HAP-1 (cell line): Measurements from ENCODE around the gene RPL32.
A peak's percentile ranks its signal among the peaks of the same experiment; 100 is the strongest.

Experiments used
- DNase-seq, 2 experiments: peaks; one replicate each; pipeline ENCODE4 v3.0.0-alpha.2; 2016 to 2020; ENCODE audit warnings: low spot score in 2 of 2
- H3K27me3 ChIP-seq: fragments of 250-450 bp; sonication (Bioruptor Pico); 2 replicates; pipeline ENCODE4 v1.5.1; 2020; ENCODE audit warnings: low read depth, mild to moderate bottlenecking, moderate library complexity
- H3K36me3 ChIP-seq: fragments of 250-450 bp; sonication (Bioruptor Pico); replicated peaks from 2 replicates; pipeline ENCODE4 v1.5.1; 2020; ENCODE audit warnings: mild to moderate bottlenecking
- H3K4me1 ChIP-seq: fragments of 250-450 bp; sonication (Bioruptor Pico); 2 replicates; pipeline ENCODE4 v1.5.1; 2020; ENCODE audit warnings: mild to moderate bottlenecking
- H3K4me3 ChIP-seq: fragments of 250-450 bp; sonication (Bioruptor Pico); 2 replicates; pipeline ENCODE4 v1.5.1; 2020; ENCODE audit warnings: mild to moderate bottlenecking, moderate library complexity
- H3K9me3 ChIP-seq: fragments of 250-450 bp; sonication (Bioruptor Pico); 2 replicates; pipeline ENCODE4 v1.5.1; 2020; ENCODE audit warnings: mild to moderate bottlenecking, moderate library complexity
- in situ Hi-C: fragments of 300-500 bp; cut with MboI; formaldehyde crosslinking; loops from 3 replicates; pipeline ENCODE4 v1.14.3; 2020; ENCODE audit warnings: low sequenced_read_pairs, inconsistent platforms, mixed read lengths

Gene RPL32

GRCh38 chr3:12833222-12834161 is 7.9 kb downstream of the RPL32 start:
- H3K27me3 ChIP-seq: no peaks in the 10 kb centered on the region
- DNase-seq: peak in 1 of 2 experiments; percentile 15
- no peak overlapping the region for H3K4me3 ChIP-seq
- in situ Hi-C loops: no loop called here
- peaks cover 90% of the 10 kb centered on the region for H3K36me3 ChIP-seq
- H3K9me3 ChIP-seq: no peaks in the 10 kb centered on the region
- peaks cover 5% of the 10 kb centered on the region for H3K4me1 ChIP-seq

DNA sequence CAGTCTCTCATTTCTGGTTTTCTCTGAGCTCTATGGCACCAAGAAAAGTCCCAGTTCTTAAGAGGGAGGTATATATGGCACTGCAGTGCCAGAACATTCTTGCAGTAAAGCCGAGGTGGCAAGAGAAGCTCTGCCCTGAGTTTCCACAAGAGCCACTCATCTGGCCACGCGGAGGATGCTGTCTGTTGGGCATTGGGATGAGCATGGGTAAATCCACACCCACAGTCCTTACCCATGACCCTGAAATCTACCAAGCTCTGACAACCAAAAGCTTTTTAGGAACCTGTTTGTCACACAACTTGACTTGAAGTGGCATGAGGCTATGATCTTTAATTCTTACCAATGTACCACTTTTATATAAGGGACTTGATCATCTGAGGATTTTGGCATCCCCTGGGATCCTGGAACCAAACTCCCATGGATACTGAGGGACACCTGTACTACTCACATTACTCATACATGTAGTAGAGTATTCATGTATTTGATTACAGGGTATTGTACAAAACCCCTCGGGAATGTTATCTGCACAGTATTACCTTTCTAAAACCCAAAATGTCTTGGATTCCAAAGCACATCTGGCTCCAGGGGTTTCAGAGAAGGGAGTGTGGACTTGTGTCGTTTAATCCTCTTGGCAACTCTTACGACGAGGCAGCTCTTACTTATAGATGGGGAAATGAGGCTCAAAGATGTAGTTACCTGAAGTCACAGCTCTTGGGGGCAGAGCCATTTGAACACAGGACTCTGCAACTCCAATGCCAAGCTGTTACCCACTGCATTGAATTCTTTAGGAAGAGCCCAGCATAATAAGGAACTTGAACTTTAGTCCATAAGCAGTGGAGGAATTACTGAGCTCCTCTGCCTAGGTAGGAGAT is 8.8 kb downstream of the RPL32 start:
- H3K4me1 ChIP-seq: no peaks in the 10 kb centered on the region; the same call in 1 of the 2 replicates
- no peak for DNase-seq
- in situ Hi-C loops: no loop called here
- H3K9me3 ChIP-seq: no peaks in the 10 kb centered on the region
- H3K27me3 ChIP-seq: no peaks in the 10 kb centered on the region
- peaks cover 81% of the 10 kb centered on the region for H3K36me3 ChIP-seq
- H3K4me3 ChIP-seq: no peak overlapping the region

DNA sequence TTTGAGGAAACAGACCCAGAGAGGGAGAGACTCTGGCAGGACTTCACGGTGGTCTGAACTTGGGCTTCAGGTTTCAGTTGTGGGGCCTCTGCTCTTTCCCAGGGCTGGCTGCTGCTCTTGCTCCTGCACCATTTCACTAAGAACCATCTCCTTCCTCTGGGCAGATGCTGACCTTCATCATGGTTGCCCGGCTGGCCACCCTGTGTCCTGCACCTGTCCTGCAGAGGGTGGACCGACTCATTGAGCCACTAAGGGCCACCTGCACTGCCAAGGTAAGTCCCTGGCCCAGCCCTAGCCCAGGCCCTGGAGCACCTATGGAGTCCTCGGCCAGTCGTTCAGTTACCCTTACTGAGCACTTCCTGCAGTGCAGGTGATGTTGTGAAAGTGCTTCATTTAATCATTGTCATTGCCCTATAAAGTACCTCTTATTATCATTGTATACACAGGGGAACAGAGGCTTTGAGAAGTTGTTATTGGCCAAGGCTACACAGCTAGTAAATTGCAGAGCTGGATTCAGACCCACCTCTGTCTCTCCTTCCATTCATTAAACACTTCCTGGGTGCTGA is 10.0 kb downstream of the RPL32 start:
- Histone ChIP-seq H3K36me3 (peaks cover 74% of the 10 kb centered on the region), H3K4me1 (no peaks in the 10 kb centered on the region), H3K9me3 (no peaks in the 10 kb centered on the region), H3K27me3 (no peaks in the 10 kb centered on the region), H3K4me3 (no peak overlapping the region)
- no peak for DNase-seq
- in situ Hi-C loops: no loop called here

DNA sequence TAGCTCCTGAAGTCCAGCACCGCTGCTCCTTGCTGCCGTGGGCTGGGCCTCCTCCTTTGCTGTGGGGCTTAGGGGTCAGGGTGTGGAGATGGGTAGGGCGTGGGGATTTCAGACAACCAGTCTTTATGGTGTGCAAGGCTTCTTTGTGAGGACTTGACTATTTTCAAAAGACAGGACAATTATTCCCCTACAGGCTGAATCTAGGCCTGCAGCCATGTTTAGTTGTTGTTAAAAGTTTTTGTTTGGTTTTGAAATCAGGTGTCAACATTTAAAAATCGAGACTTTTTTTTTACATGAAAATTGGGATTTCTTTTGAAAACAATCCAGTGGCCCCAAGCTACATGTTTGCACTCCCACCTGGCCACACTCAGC is 10.6 kb downstream of the RPL32 start:
- peak in 1 of 2 experiments; percentile 10 for DNase-seq

DNA sequence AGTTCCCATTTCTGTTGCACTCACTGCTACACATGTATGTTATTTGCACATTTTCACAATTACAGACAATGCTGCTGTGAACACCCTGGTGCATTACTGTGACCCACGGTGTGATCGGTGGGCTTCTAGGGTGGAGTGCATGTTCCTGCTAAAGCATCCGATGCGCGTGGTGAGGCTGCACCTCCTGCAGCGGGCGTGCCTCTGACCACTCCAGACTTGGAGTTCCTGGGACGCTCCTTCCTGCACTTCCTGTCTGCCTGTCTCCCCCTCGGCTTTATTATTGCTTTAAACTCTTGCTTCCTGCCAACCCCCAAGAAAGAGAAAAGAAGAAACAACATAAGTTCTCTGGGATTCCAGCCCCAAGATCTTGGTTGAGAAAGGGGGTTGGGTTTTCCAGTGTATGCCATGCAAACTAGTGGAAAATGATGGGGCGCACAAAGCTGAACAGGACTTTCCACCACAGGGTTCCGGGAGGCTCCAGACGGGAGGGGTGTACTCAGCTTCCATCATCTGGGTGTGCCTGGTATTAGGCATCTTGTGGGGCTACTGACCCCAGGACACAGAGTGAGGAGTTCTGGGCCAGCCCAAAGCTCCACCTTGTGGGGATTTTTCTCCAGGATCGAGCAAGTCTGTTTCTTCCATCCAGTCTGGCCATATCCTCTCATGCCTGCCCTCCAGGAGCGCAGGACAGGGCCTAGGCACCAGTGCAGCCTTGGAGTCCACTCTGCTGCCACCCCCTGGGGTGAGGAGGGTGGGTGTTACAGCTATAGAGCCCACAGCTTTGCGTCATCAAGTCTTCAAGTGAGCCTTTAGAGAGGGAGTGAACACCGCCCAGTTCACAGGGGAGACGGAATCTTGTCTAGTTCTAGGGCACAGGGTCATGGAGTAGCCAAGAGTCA is 11.2 kb downstream of the RPL32 start:
- in situ Hi-C loops: no loop called here
- Histone ChIP-seq H3K4me3 (no peak overlapping the region), H3K36me3 (peaks cover 64% of the 10 kb centered on the region)

More for the DNA sequence above, 10.6 kb downstream of the RPL32 start:
- no peaks in the 10 kb centered on the region for H3K9me3 ChIP-seq
- H3K4me1 ChIP-seq: no peaks in the 10 kb centered on the region
- H3K27me3 ChIP-seq: no peaks in the 10 kb centered on the region
- peaks cover 67% of the 10 kb centered on the region for H3K36me3 ChIP-seq
- no peak overlapping the region for H3K4me3 ChIP-seq
- in situ Hi-C loops: no loop called here

GRCh38 chr3:12829404-12829803 is 12.0 kb downstream of the RPL32 start:
- in situ Hi-C loops: no loop called here
- no peak for DNase-seq

More for the DNA sequence above, 11.2 kb downstream of the RPL32 start:
- Histone ChIP-seq H3K4me1 (no peaks in the 10 kb centered on the region), H3K27me3 (no peaks in the 10 kb centered on the region), H3K9me3 (no peaks in the 10 kb centered on the region)
- no peak for DNase-seq

GRCh38 chr3:12828751-12829150 is 12.6 kb downstream of the RPL32 start:
- H3K4me3 ChIP-seq: no peak overlapping the region
- H3K9me3 ChIP-seq: no peaks in the 10 kb centered on the region
- no peak for DNase-seq
- no peaks in the 10 kb centered on the region for H3K4me1 ChIP-seq
- H3K36me3 ChIP-seq: peaks cover 50% of the 10 kb centered on the region
- H3K27me3 ChIP-seq: no peaks in the 10 kb centered on the region
- in situ Hi-C loops: no loop called here

More at GRCh38 chr3:12829404-12829803, 12.0 kb downstream of the RPL32 start:
- no peak overlapping the region for H3K4me3 ChIP-seq
- no peaks in the 10 kb centered on the region for H3K27me3 ChIP-seq
- no peaks in the 10 kb centered on the region for H3K4me1 ChIP-seq
- H3K36me3 ChIP-seq: peaks cover 56% of the 10 kb centered on the region
- H3K9me3 ChIP-seq: no peaks in the 10 kb centered on the region

GRCh38 chr3:12825156-12825555 is 16.2 kb downstream of the RPL32 start:
- peaks cover 19% of the 10 kb centered on the region for H3K36me3 ChIP-seq
- in situ Hi-C loops: no loop called here
- no peaks in the 10 kb centered on the region for H3K9me3 ChIP-seq
- H3K4me1 ChIP-seq: no peaks in the 10 kb centered on the region
- no peaks in the 10 kb centered on the region for H3K27me3 ChIP-seq
- no peak overlapping the region for H3K4me3 ChIP-seq
- no peak for DNase-seq

GRCh38 chr3:12824299-12824698 is 17.1 kb downstream of the RPL32 start:
- Histone ChIP-seq H3K4me1 (no peaks in the 10 kb centered on the region), H3K36me3 (peaks cover 15% of the 10 kb centered on the region), H3K9me3 (no peaks in the 10 kb centered on the region), H3K4me3 (no peak overlapping the region), H3K27me3 (no peaks in the 10 kb centered on the region)
- in situ Hi-C loops: no loop called here
- no peak for DNase-seq

DNA sequence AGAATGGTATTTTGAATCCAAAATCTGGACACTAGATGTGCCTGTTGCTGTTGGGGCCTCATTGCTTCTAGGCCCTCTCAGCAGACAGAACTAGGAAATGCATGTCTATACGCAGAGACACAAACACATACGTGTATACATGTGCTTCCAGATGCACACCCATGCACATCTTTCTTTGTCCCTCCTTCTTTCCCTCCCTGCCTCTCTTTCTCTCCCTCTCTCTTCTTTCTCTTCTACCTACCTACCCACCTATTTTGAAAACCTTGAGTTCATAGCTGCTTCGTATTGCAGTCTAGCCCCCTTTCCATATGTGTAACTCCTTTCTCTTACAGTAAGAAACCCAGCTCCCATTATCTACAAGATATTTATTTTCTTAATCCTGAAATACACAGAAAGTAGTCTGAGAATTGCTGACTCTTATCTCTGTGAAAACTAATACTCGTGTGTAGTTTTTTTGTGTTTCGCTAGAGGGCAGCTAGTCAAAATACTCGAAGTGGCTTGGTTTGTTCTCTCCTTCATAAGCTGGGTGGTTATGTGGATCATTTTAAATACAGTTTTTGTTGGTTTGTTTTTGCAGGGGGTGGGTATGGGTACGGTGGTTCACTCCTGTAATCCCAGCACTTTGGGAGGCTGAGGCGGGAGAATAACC is 18.5 kb downstream of the RPL32 start:
- no peaks in the 10 kb centered on the region for H3K9me3 ChIP-seq
- no peak overlapping the region for H3K4me3 ChIP-seq
- peaks cover 12% of the 10 kb centered on the region for H3K36me3 ChIP-seq
- no peak for DNase-seq
- in situ Hi-C loops: no loop called here
- H3K27me3 ChIP-seq: no peaks in the 10 kb centered on the region
- no peaks in the 10 kb centered on the region for H3K4me1 ChIP-seq

DNA sequence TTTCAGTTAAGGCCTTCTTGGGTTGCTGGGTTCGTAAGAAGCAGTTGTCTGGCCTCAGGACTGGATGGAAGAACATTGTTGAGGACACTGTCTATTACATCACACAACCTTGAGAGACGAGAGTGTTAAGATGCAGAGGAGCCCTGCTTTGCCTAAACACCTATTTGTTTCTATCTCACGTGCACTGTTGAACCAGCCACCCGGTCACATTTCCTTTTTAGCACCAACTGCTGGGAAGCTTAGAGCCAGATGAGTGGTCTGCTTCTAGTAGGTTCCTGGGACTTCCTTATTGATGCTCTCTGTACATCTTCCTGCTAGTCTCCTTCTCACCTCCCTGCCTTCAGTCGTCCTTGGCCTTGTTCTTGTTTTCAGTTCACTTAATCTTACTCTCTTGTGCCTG is 22.6 kb downstream of the RPL32 start:
- no peak overlapping the region for H3K4me3 ChIP-seq
- no peaks in the 10 kb centered on the region for H3K9me3 ChIP-seq
- H3K27me3 ChIP-seq: no peaks in the 10 kb centered on the region
- H3K36me3 ChIP-seq: peaks cover 24% of the 10 kb centered on the region
- no peak for DNase-seq
- in situ Hi-C loops: no loop called here
- H3K4me1 ChIP-seq: no peaks in the 10 kb centered on the region

DNA sequence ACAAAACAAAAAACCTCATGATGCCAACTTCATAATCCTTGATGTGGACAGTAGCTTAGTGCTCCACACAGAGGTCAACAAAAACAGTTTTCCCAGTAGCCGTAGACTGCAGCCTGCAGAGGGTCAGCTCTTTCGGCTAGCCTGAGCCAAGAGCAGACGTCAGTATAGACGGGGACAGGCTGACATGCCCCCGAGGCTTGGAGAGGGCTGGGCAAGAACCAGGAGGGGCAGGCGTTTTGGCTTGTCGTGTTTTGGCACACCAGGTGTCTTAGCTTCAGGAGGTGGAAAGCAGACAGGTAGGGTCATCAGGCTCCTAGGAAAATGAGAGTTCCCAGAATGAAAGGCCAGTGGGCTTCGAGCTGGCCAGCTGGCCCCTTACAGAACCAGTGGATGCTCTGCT is 23.1 kb downstream of the RPL32 start:
- Histone ChIP-seq H3K9me3 (no peaks in the 10 kb centered on the region), H3K4me3 (no peak overlapping the region), H3K27me3 (no peaks in the 10 kb centered on the region), H3K4me1 (no peaks in the 10 kb centered on the region), H3K36me3 (peaks cover 29% of the 10 kb centered on the region)
- in situ Hi-C loops: no loop called here
- no peak for DNase-seq

- H3K36me3 ChIP-seq: peaks cover 29% of the 10 kb centered on the region
- in situ Hi-C loops: no loop called here
- DNase-seq: no peak
Observed at GRCh38 chr3:12817343-12817710, 24.0 kb downstream of the RPL32 start.

More at GRCh38 chr3:12817343-12817710, 24.0 kb downstream of the RPL32 start:
- H3K4me1 ChIP-seq: no peaks in the 10 kb centered on the region
- no peak overlapping the region for H3K4me3 ChIP-seq
- H3K9me3 ChIP-seq: no peaks in the 10 kb centered on the region
- no peaks in the 10 kb centered on the region for H3K27me3 ChIP-seq
